GM06990 (cell line): ENCODE data around the gene GNPTAB.

Source experiments
- DNase-seq: peaks from one replicate; pipeline ENCODE4 v3.0.0-alpha.2; 2011; ENCODE audit not compliant: insufficient read length; ENCODE audit errors: extremely low read depth
- H3K27me3 ChIP-seq: replicated peaks from 2 replicates; pipeline ENCODE4 v1.6.0; 2011; ENCODE audit warnings: low read length; ENCODE audit not compliant: control insufficient read depth, insufficient read depth
- H3K36me3 ChIP-seq: 2 replicates; pipeline ENCODE4 v1.5.1; 2011; ENCODE audit warnings: low read length; ENCODE audit not compliant: control insufficient read depth, insufficient read depth
- H3K4me3 ChIP-seq: replicated peaks from 2 replicates; pipeline ENCODE4 v1.5.1; 2011; ENCODE audit warnings: low read depth, mild to moderate bottlenecking, control low read depth, low read length
- TF ChIP-seq, protein P1 (sequence below): IDR thresholded peaks from 2 replicates; pipeline ENCODE4 v1.5.1; 2011; ENCODE audit warnings: low read length, control low read depth, mild to moderate bottlenecking, inconsistent platforms; ENCODE audit not compliant: insufficient read depth, poor library complexity, severe bottlenecking

Gene GNPTAB

GRCh38 chr12:101769865-101770264 is 60.9 kb downstream of the GNPTAB start:
- Histone ChIP-seq H3K4me3 (no peak overlapping the region), H3K36me3 (peaks cover 1% of the 10 kb centered on the region), H3K27me3 (no peaks in the 10 kb centered on the region)
- TF ChIP-seq, protein P1, sequence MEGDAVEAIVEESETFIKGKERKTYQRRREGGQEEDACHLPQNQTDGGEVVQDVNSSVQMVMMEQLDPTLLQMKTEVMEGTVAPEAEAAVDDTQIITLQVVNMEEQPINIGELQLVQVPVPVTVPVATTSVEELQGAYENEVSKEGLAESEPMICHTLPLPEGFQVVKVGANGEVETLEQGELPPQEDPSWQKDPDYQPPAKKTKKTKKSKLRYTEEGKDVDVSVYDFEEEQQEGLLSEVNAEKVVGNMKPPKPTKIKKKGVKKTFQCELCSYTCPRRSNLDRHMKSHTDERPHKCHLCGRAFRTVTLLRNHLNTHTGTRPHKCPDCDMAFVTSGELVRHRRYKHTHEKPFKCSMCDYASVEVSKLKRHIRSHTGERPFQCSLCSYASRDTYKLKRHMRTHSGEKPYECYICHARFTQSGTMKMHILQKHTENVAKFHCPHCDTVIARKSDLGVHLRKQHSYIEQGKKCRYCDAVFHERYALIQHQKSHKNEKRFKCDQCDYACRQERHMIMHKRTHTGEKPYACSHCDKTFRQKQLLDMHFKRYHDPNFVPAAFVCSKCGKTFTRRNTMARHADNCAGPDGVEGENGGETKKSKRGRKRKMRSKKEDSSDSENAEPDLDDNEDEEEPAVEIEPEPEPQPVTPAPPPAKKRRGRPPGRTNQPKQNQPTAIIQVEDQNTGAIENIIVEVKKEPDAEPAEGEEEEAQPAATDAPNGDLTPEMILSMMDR, result no peak
- no peak for DNase-seq

DNA sequence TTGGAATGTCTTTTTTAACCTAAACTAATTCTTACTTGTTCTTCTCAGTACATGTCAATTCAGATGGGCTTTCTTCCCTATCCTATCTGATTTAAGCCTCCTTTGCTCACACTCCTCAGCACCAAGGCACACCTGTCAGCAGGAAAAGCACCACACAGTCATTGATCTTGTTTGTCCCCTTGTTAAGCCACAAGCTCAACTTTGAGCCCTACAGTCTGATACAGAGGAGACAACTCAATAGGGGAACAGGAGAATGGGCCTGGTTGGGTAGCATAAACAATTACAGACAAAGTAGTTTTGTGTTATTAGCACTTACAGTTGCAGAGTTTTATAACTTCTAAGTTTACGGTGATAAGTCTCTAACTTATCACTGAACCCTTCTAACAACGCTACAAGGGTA is 62.0 kb downstream of the GNPTAB start:
- H3K4me3 ChIP-seq, result no peak overlapping the region
- TF ChIP-seq, protein P1, result no peak
- peaks cover 1% of the 10 kb centered on the region for H3K36me3 ChIP-seq
- H3K27me3 ChIP-seq, result no peaks in the 10 kb centered on the region
- DNase-seq, result no peak

DNA sequence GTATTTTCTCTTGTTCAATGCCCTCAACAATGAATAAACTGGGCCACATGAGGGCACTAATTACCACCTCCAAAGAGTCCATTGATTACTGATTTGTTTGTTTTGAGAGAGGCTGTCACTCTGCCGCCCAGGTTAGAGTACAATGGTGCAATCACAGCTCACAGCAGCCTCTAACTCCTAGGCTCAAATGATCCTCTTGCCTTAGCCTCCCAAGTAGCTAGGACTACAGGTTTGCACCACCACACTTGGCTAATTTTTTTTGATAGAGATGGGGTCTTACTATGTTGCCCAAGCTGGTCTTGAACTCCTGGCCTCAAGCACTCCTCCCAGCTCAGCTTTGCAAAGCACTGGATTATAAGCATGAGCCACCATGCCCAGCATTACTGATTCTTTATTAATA is 63.2 kb downstream of the GNPTAB start:
- Histone ChIP-seq H3K27me3 (no peaks in the 10 kb centered on the region), H3K4me3 (no peak overlapping the region), H3K36me3 (peaks cover 1% of the 10 kb centered on the region)
- no peak for DNase-seq
- TF ChIP-seq, protein P1, result peak; percentile 5

GRCh38 chr12:101764051-101764792 is 66.5 kb downstream of the GNPTAB start:
- TF ChIP-seq, protein P1, result no peak
- Histone ChIP-seq H3K27me3 (no peaks in the 10 kb centered on the region), H3K4me3 (no peak overlapping the region), H3K36me3 (peaks cover 1% of the 10 kb centered on the region)
- no peak for DNase-seq

DNA sequence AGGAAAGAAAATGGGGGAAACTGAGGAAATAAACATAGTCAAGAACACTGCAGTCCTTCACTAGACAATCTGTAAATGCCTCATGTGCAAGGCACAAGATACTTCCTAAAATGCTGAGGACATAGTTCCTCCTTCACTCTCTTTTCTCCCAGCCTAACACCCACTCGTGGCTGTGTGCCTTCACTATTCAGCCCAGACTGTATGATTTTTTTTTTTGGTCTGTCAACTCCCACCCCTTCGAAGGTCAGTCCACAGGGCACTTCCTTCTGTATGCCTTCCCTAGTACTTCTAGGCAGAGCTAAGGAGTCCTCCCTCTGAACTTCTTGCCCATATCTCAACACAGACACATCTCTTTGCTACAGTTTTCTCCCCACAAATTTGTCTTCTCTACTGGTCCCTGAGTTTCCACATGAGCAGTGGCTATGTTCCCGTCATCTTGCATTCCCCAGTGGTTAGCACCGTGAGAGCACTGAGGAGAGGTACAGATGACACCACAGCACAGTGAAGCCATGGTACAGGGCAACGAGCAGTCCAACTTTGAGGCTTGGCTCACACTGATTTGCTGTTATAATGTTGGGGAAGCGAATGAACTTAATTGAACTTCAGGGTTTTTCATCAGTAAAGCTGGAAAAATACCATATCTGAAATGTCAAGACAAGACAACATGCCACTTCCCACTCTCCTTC is 67.4 kb downstream of the GNPTAB start:
- TF ChIP-seq, protein P1, result no peak
- DNase-seq, result no peak
- H3K4me3 ChIP-seq, result no peak overlapping the region
- no peaks in the 10 kb centered on the region for H3K27me3 ChIP-seq
- H3K36me3 ChIP-seq, result no peaks in the 10 kb centered on the region

DNA sequence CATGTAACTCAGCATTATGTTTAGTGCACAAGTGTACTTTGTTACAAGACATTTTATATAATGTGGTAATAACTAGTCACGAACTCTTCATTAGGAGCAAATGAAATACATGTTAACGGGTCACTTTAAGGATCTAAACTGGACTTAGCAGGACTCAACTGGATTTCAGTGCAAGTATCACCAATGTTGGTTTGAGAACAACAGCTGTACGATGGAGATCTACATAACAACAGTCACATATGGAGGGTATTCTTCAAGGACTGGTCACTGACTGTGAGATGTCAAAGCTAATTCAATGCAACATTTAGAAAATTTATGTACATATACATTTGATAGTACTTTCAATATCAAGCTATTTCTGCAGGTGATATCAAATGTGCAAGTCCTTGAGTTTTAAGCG is 69.0 kb downstream of the GNPTAB start:
- DNase-seq, result no peak
- no peaks in the 10 kb centered on the region for H3K27me3 ChIP-seq
- H3K36me3 ChIP-seq, result no peaks in the 10 kb centered on the region; the same call in 1 of the 2 replicates
- no peak overlapping the region for H3K4me3 ChIP-seq
- TF ChIP-seq, protein P1, result no peak
